Neural progenitor cell (in vitro differentiated cells): ENCODE measurements around the gene FAAP100. TPM values are rescaled to one million over a fixed set of nuclear protein-coding genes. Genes with fewer than 3 reads are reported as not detected.

Source experiments
- DNase-seq: peaks from one replicate; pipeline ENCODE4 v3.0.0-alpha.2; 2016; ENCODE audit warnings: low spot score
- H2AFZ ChIP-seq: fragments of 200-600 bp; sonication (generic); replicated peaks from 2 replicates; pipeline ENCODE4 v1.6.1; 2016; ENCODE audit warnings: antibody characterized with exemption
- H3F3A ChIP-seq: fragments of 200-600 bp; sonication (generic); 2 replicates; pipeline ENCODE4 v1.6.1; 2016; ENCODE audit warnings: antibody characterized with exemption, low read depth
- H3K27ac ChIP-seq: fragments of 200-600 bp; sonication (generic); 2 replicates; pipeline ENCODE4 v1.5.1; 2016; ENCODE audit warnings: mild to moderate bottlenecking
- H3K27me3 ChIP-seq: fragments of 200-600 bp; sonication (generic); 2 replicates; pipeline ENCODE4 v1.6.1; 2016; ENCODE audit warnings: mild to moderate bottlenecking, moderate library complexity
- H3K36me3 ChIP-seq: fragments of 200-600 bp; sonication (generic); 2 replicates; pipeline ENCODE4 v1.5.1; 2016
- H3K4me1 ChIP-seq: fragments of 200-600 bp; sonication (generic); 2 replicates; pipeline ENCODE4 v1.6.1; 2016; ENCODE audit warnings: mixed run types
- H3K4me2 ChIP-seq: fragments of 200-600 bp; sonication (generic); 2 replicates; pipeline ENCODE4 v1.6.1; 2016
- H3K4me3 ChIP-seq: fragments of 200-600 bp; sonication (generic); 2 replicates; pipeline ENCODE4 v1.5.1; 2016
- H3K79me2 ChIP-seq: fragments of 200-600 bp; sonication (generic); 2 replicates; pipeline ENCODE4 v1.6.1; 2016; ENCODE audit warnings: low read depth
- H3K9ac ChIP-seq: fragments of 200-600 bp; sonication (generic); 2 replicates; pipeline ENCODE4 v1.6.1; 2016
- H3K9me3 ChIP-seq: fragments of 200-600 bp; sonication (generic); 2 replicates; pipeline ENCODE4 v1.5.1; 2016; ENCODE audit warnings: low read depth
- H4K20me1 ChIP-seq: fragments of 200-600 bp; sonication (generic); 2 replicates; pipeline ENCODE4 v1.6.1; 2016; ENCODE audit warnings: low read depth
- H3K27ac Mint-ChIP-seq: 3 replicates; pipeline ENCODE4 v1.8.0; 2021; ENCODE audit warnings: mixed read lengths
- H3K27me3 Mint-ChIP-seq: 2 replicates; pipeline ENCODE4 v1.8.0; 2022; ENCODE audit warnings: low read depth, mild to moderate bottlenecking, inconsistent platforms, moderate library complexity, mixed read lengths; ENCODE audit not compliant: insufficient read depth
- H3K36me3 Mint-ChIP-seq: 3 replicates; pipeline ENCODE4 v1.8.0; 2021; ENCODE audit warnings: mixed read lengths
- H3K4me1 Mint-ChIP-seq: 3 replicates; pipeline ENCODE4 v1.8.0; 2021; ENCODE audit warnings: mixed read lengths
- H3K4me3 Mint-ChIP-seq: 3 replicates; pipeline ENCODE4 v1.8.0; 2021; ENCODE audit warnings: mild to moderate bottlenecking, moderate library complexity, mixed read lengths
- H3K9me3 Mint-ChIP-seq: 3 replicates; pipeline ENCODE4 v1.8.0; 2020; ENCODE audit warnings: mixed read lengths
- EZH2 ChIP-seq: fragments of 200-600 bp; sonication (generic); IDR thresholded peaks from 2 replicates; pipeline ENCODE4 v1.6.1; 2017; ENCODE audit warnings: antibody characterized with exemption, mild to moderate bottlenecking, moderate library complexity
- EZH2phosphoT487 ChIP-seq: fragments of 200-600 bp; sonication (generic); IDR thresholded peaks from 2 replicates; pipeline ENCODE4 v1.6.1; 2017; ENCODE audit warnings: antibody characterized with exemption
- total RNA-seq: library from RNA; depleted of rRNA; stranded (reverse); fragments of >200 nt; gene quantifications from 2 replicates; pipeline ENCODE4 v1.2.3, GENCODE V29; 2015; ENCODE audit warnings: low replicate concordance
- TF ChIP-seq, protein P1 (sequence below): fragments of 200-600 bp; sonication (generic); IDR thresholded peaks from 2 replicates; pipeline ENCODE4 v1.5.1; 2017; ENCODE audit warnings: antibody characterized with exemption, mild to moderate bottlenecking

FAAP100 gene
- total RNA-seq, result 9.7 and 36.5 TPM in 2 replicates

DNA sequence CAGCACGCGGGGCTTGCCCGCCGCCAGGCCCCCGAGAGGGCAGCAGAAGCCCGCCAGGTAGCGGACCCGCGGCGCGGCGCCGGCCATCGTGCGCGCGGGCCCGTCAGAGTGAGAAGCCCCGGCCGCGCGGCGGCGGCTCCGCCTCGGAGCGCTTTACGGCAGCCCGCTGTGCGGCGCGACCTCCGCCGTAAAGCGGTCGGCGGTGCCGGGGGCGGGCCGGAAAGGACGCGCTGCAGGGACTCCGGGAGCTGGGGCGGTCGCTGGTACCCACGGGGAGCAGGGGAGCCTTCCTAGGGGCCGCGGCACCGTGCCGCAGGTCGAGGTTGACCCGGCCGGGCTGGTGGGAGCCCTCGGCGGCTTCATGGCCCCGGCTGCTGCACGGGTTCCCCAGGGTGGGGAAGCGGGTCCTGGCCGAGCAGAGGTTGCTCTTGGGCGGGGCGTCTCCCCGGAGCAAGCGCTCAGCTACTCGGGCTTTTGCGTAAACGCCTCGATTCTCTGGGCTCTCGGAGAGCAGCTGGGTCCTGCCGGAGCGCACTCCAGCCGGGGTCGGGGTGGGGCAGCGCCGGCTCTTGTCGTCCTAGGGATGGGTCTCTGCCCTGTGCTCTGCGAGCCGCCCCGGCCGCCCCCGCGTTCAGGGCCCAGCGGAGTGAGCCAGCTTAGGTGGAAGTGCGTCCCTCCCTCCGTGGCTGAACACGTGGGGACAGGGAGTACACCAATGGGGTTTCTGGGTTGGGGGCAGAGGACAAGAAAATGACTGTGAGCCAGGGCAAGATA lies at the start of gene FAAP100:
FAAP100 (minus strand) TSS at position 110 of the 774 bp plus-strand sequence; CDS start at position 87, 23 bp downstream.
- Histone ChIP-seq H3K9me3 (no peaks in the 10 kb centered on the region), H3K27me3 (no peaks in the 10 kb centered on the region), H3K27ac (peak within 1 kb of the TSS; percentile 67), H2AFZ (peak within 1 kb of the TSS; percentile 94), H3K36me3 (no peaks in the 10 kb centered on the region), H3K9ac (peak within 1 kb of the TSS; percentile 60), H3K4me2 (peak within 1 kb of the TSS; percentile 93), H3K4me3 (peak within 1 kb of the TSS; percentile 97), H3F3A (peaks cover 16% of the 10 kb centered on the region), H3K79me2 (peaks cover 15% of the 10 kb centered on the region), H4K20me1 (peaks cover 6% of the 10 kb centered on the region), H3K4me1 (peaks cover 5% of the 10 kb centered on the region)
- Mint-ChIP-seq H3K4me1 (peaks cover 31% of the 10 kb centered on the region), H3K36me3 (peaks cover 11% of the 10 kb centered on the region), H3K9me3 (no peaks in the 10 kb centered on the region), H3K27ac (peak within 1 kb of the TSS; percentile 37), H3K27me3 (peaks cover 23% of the 10 kb centered on the region), H3K4me3 (peak within 1 kb of the TSS; percentile 94)
- peak; percentile 93 for DNase-seq
- TF ChIP-seq, protein P1, sequence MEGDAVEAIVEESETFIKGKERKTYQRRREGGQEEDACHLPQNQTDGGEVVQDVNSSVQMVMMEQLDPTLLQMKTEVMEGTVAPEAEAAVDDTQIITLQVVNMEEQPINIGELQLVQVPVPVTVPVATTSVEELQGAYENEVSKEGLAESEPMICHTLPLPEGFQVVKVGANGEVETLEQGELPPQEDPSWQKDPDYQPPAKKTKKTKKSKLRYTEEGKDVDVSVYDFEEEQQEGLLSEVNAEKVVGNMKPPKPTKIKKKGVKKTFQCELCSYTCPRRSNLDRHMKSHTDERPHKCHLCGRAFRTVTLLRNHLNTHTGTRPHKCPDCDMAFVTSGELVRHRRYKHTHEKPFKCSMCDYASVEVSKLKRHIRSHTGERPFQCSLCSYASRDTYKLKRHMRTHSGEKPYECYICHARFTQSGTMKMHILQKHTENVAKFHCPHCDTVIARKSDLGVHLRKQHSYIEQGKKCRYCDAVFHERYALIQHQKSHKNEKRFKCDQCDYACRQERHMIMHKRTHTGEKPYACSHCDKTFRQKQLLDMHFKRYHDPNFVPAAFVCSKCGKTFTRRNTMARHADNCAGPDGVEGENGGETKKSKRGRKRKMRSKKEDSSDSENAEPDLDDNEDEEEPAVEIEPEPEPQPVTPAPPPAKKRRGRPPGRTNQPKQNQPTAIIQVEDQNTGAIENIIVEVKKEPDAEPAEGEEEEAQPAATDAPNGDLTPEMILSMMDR, result no peak
- TF ChIP-seq EZH2 (no peak), EZH2phosphoT487 (no peak)

GRCh38 chr17:81601525-81602120 lies 49.5 kb upstream of the FAAP100 start:
- H3K79me2 ChIP-seq, result peaks cover 8% of the 10 kb centered on the region
- H3K27me3 Mint-ChIP-seq, result no peaks in the 10 kb centered on the region
- no peaks in the 10 kb centered on the region for H3K9me3 Mint-ChIP-seq
- no peak overlapping the region for H3K4me3 Mint-ChIP-seq
- H4K20me1 ChIP-seq, result peaks cover 20% of the 10 kb centered on the region
- DNase-seq, result peak; percentile 67
- H3K27ac Mint-ChIP-seq, result no peak overlapping the region
- H3K9ac ChIP-seq, result no peak overlapping the region
- H3K4me1 Mint-ChIP-seq, result no peaks in the 10 kb centered on the region
- no peaks in the 10 kb centered on the region for H3K27me3 ChIP-seq
- H3K27ac ChIP-seq, result no peak overlapping the region
- no peaks in the 10 kb centered on the region for H3K36me3 ChIP-seq
- H3K36me3 Mint-ChIP-seq, result peaks cover 24% of the 10 kb centered on the region
- H3K4me2 ChIP-seq, result no peak overlapping the region
- H3F3A ChIP-seq, result peaks cover 20% of the 10 kb centered on the region
- TF ChIP-seq EZH2phosphoT487, result no peak
- TF ChIP-seq EZH2, result no peak
- TF ChIP-seq, protein P1, result peak; percentile 82
- no peak overlapping the region for H2AFZ ChIP-seq
- no peak overlapping the region for H3K4me3 ChIP-seq
- no peaks in the 10 kb centered on the region for H3K4me1 ChIP-seq
- H3K9me3 ChIP-seq, result no peaks in the 10 kb centered on the region

DNA sequence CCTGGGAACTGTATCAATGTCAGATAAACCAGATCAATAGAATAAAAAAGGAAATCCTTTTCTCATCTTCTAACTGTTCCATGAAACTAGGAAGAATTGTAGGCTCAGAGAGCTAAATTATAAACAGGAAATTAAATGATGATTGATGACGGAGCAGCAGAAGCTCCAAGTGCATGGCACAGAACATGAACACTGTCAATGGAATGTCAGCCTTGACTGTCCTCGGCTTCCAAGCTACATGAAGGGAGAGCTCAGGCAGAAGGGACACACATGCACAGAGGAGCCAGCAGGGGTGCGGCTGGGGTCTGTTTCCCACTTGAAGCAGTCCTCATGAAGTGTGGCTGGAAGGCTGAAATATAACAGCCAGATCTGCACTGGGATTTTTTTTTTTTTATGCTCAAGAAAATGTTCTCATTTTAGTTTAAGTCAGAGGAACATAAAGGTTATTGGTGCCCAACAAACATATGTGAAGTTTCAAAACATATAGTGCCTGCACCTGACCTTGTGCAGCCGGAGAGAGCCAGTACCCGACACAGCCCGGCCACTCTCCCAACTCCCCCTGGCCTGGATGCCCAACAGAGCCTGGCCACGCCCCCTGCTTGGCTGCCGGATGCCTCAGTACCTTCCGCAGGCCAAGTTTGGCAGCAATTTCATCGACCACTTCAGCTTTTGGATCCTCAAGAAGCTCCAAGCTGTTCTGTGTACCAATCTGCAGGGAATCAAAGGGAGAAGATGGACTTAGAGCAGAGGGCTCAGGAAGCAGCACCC lies 47.8 kb upstream of the FAAP100 start:
- Histone ChIP-seq H3K4me1 (no peaks in the 10 kb centered on the region), H3K4me2 (no peak overlapping the region), H3K27me3 (no peaks in the 10 kb centered on the region), H2AFZ (no peak overlapping the region), H3K36me3 (no peaks in the 10 kb centered on the region), H3F3A (peaks cover 20% of the 10 kb centered on the region), H3K9ac (no peak overlapping the region), H3K9me3 (no peaks in the 10 kb centered on the region), H4K20me1 (peaks cover 20% of the 10 kb centered on the region), H3K4me3 (no peak overlapping the region), H3K79me2 (peaks cover 8% of the 10 kb centered on the region), H3K27ac (no peak overlapping the region)
- Mint-ChIP-seq H3K27ac (no peak overlapping the region), H3K27me3 (no peaks in the 10 kb centered on the region), H3K9me3 (no peaks in the 10 kb centered on the region), H3K36me3 (peaks cover 25% of the 10 kb centered on the region), H3K4me1 (no peaks in the 10 kb centered on the region), H3K4me3 (no peak overlapping the region)
- DNase-seq, result no peak
- TF ChIP-seq EZH2phosphoT487 (no peak), EZH2 (no peak)
- TF ChIP-seq, protein P1, result no peak
